H1 (cell line): Measurements from ENCODE around the gene NEURL1B. TPM values are rescaled to one million over a fixed set of nuclear protein-coding genes. Genes with fewer than 3 reads are reported as not detected.

ENCODE experiments used
- CHD7 ChIP-seq: fragments of 300-600 bp; sonication (generic); IDR thresholded peaks from 2 replicates; pipeline ENCODE4 v1.7.1; 2012; ENCODE audit warnings: low read length, moderate library complexity, mild to moderate bottlenecking, inconsistent platforms; ENCODE audit not compliant: insufficient replicate concordance
- CTCF ChIP-seq, 3 experiments: IDR thresholded peaks; 1 replicate in 2 of 3; 2 replicates in 1 of 3; pipeline versions ENCODE4 v1.5.1 to v1.6.1; 2011; ENCODE audit warnings: low read length in 3 of 3, mild to moderate bottlenecking in 3 of 3, inconsistent platforms in 2 of 3, low read depth in 1 of 3, moderate library complexity in 1 of 3; ENCODE audit not compliant: insufficient read depth in 1 of 3; ENCODE audit errors: control extremely low read depth in 1 of 3
- MAX ChIP-seq: IDR thresholded peaks from 2 replicates; pipeline ENCODE4 v1.6.1; 2012; ENCODE audit warnings: inconsistent platforms
- SP1 ChIP-seq: IDR thresholded peaks from 2 replicates; pipeline ENCODE4 v1.6.1; 2011; ENCODE audit warnings: low read depth, low read length
- TAF7 ChIP-seq: optimal IDR thresholded peaks from 2 replicates; pipeline ENCODE3; 2011; ENCODE audit warnings: low read depth, mild to moderate bottlenecking, inconsistent platforms, low read length, moderate library complexity, borderline replicate concordance
- ZNF274 ChIP-seq: IDR thresholded peaks from 2 replicates; pipeline ENCODE4 v1.7.0; 2012; ENCODE audit warnings: low read length, borderline replicate concordance; ENCODE audit errors: extremely low read depth
- polyA plus RNA-seq, 7 experiments: library from polyadenylated mRNA; depleted of rRNA in 3 of 7; stranded (reverse) in 5 of 7; unstranded in 2 of 7; fragments of >200 nt in 5 of 7; fragments of 200-250 nt in 2 of 7; gene quantifications; 1 replicate in 5 of 7; 2 replicates in 1 of 7; 4 replicates in 1 of 7; pipeline versions ENCODE4 v1.2.1 to v1.2.3, GENCODE V29; 2011 to 2013; ENCODE audit warnings: missing spikeins in 2 of 7, mixed read lengths in 2 of 7
- total RNA-seq: library from RNA; stranded (reverse); fragmentation: NEBNext Ultra II Directional; extraction: Animal tissue kit (Norgen Biotek cat#: 25700); gene quantifications from 2 replicates; pipeline ENCODE4 v1.2.1, GENCODE V29; 2021

The NEURL1B gene
- total and polyA plus RNA-seq, 2 of the 8 experiments (the other 6 are each of a cell fraction or from before 2014, with no cell fraction given): 3.3 to 6.1 TPM

- TF ChIP-seq CHD7 (no peak), SP1 (no peak), CTCF (IDR thresholded peaks at IDR 0.05; ENCODE audit: control extremely low read depth in 1 of 3, insufficient read depth in 1 of 3, low read depth in 1 of 3, low read length in 3 of 3) (peak; percentile 75 to 94 (median 91)), MAX (peak; percentile 17; the same call in 1 of the 2 replicates), ZNF274 (no peak), TAF7 (no peak)
Observed at GRCh38 chr5:172697123-172698121, 56.4 kb downstream of the NEURL1B start (continued).
